Islet precursor cell (in vitro differentiated cells): ENCODE data around the gene TEX101.
"Not testable (repeated sequence)": the region's sequence is repeated elsewhere in the genome, so short reads cannot be mapped to it uniquely, and the experiment has no call there.

ENCODE experiments used
- DNase-seq: peaks from one replicate; pipeline ENCODE4 v3.0.0-alpha.2; 2018

Gene TEX101

GRCh38 chr19:43414554-43414953 lies at the start of gene TEX101:
TSS of gene TEX101 (plus strand) at chr19:43414890. CDS start at chr19:43415920, 1,030 bp downstream.
- no peak for DNase-seq

- DNase-seq = not testable (repeated sequence)
Observed at GRCh38 chr19:43365677-43366076, 49.0 kb upstream of the TEX101 start.

- no peak for DNase-seq
Observed at GRCh38 chr19:43367822-43368221, 46.9 kb upstream of the TEX101 start.

- DNase-seq = not testable (repeated sequence)
Observed at GRCh38 chr19:43368897-43369296, 45.8 kb upstream of the TEX101 start.

- DNase-seq = no peak
Observed at GRCh38 chr19:43371909-43372308, 42.8 kb upstream of the TEX101 start.

- no peak for DNase-seq
Observed at GRCh38 chr19:43372462-43372861, 42.2 kb upstream of the TEX101 start.

GRCh38 chr19:43377624-43378023 lies 37.1 kb upstream of the TEX101 start:
- not testable (repeated sequence) for DNase-seq

- peak; percentile 4 for DNase-seq
Observed at GRCh38 chr19:43380008-43380407, 34.7 kb upstream of the TEX101 start.

- peak; percentile 70 for DNase-seq
Observed at GRCh38 chr19:43380771-43381386, 33.8 kb upstream of the TEX101 start.

GRCh38 chr19:43382586-43383216 lies 32.0 kb upstream of the TEX101 start:
- peak; percentile 3 for DNase-seq

GRCh38 chr19:43383254-43383653 lies 31.4 kb upstream of the TEX101 start:
- DNase-seq = peak; percentile 2

GRCh38 chr19:43383759-43384158 lies 30.9 kb upstream of the TEX101 start:
- DNase-seq = peak; percentile 8

- peak; percentile 1 for DNase-seq
Observed at GRCh38 chr19:43390903-43391551, 23.7 kb upstream of the TEX101 start.

GRCh38 chr19:43391552-43391935 lies 23.1 kb upstream of the TEX101 start:
- DNase-seq = peak; percentile 7

GRCh38 chr19:43393501-43393900 lies 21.2 kb upstream of the TEX101 start:
- not testable (repeated sequence) for DNase-seq

GRCh38 chr19:43395561-43395960 lies 19.1 kb upstream of the TEX101 start:
- peak; percentile 33 for DNase-seq

- DNase-seq = no peak
Observed at GRCh38 chr19:43406297-43406696, 8.4 kb upstream of the TEX101 start.

- no peak for DNase-seq
Observed at GRCh38 chr19:43407416-43408005, 7.2 kb upstream of the TEX101 start.

GRCh38 chr19:43408043-43408442 lies 6.6 kb upstream of the TEX101 start:
- DNase-seq = no peak

- DNase-seq = no peak
Observed at GRCh38 chr19:43409415-43409814, 5.3 kb upstream of the TEX101 start.

- no peak for DNase-seq
Observed at GRCh38 chr19:43412441-43412840, 2.2 kb upstream of the TEX101 start.

- DNase-seq = no peak
Observed at GRCh38 chr19:43416951-43417623, 2.4 kb downstream of the TEX101 start.

GRCh38 chr19:43420954-43421353 lies 6.3 kb downstream of the TEX101 start:
- DNase-seq = no peak
